ENCODE results near the gene GEMIN7.

DNA sequence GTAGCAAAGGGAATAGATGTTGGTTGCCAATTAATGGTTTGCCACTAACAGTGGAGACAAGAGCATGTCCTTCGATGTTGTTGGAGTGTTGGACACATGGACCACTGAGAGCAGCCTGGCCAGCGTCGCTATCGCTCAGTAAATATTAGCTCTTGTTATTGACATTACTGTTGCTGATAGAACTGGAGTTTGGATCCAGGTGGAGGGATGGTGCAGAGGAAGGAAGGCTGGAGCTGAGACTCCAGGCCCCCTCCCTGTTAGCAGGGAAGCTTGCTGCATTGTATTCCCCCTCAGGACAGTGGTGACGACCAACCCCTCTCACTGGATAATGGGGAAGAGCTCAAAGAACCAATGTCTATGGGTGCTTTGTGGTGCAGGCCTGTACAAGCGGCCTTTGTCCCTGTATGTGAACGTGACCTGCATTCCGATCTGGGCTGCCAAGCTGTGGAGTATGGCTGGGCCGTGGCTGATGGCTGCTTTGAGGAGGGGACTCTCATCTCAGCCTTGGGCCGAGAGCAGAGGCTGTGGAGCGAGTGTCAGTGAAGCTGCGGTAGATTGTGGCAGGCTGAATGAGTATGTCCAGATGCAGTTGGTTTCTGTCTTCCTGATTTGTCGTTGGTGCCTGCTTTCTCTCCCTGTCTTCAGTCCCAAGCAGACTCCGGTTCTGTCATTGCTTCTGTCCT lies 33.2 kb upstream of the GEMIN7 start:
- TF ChIP-seq, protein P1, sequence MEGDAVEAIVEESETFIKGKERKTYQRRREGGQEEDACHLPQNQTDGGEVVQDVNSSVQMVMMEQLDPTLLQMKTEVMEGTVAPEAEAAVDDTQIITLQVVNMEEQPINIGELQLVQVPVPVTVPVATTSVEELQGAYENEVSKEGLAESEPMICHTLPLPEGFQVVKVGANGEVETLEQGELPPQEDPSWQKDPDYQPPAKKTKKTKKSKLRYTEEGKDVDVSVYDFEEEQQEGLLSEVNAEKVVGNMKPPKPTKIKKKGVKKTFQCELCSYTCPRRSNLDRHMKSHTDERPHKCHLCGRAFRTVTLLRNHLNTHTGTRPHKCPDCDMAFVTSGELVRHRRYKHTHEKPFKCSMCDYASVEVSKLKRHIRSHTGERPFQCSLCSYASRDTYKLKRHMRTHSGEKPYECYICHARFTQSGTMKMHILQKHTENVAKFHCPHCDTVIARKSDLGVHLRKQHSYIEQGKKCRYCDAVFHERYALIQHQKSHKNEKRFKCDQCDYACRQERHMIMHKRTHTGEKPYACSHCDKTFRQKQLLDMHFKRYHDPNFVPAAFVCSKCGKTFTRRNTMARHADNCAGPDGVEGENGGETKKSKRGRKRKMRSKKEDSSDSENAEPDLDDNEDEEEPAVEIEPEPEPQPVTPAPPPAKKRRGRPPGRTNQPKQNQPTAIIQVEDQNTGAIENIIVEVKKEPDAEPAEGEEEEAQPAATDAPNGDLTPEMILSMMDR (IDR thresholded peaks at IDR 0.05): no peak
- no peak for TF ChIP-seq POLR2A (IDR thresholded peaks at IDR 0.05)

Measured in body of pancreas (tissue), 4 donors.